DND-41 (cell line): ENCODE measurements around the gene RASAL2.

Source experiments
- ATAC-seq: fragments of 200-7000 bp; cut with Tn5 transposase; 3 replicates; pipeline ENCODE4 v1.9.1; 2021; ENCODE audit warnings: low read depth; ENCODE audit not compliant: insufficient read depth
- DNase-seq: peaks from one replicate; pipeline ENCODE4 v3.0.0-alpha.2; 2020
- H2AFZ ChIP-seq: 2 replicates; pipeline ENCODE4 v1.6.0; 2012; ENCODE audit warnings: low read depth, low read length
- H3K27ac ChIP-seq: 2 replicates; pipeline ENCODE4 v1.5.1; 2012; ENCODE audit warnings: low read length, inconsistent platforms
- H3K27me3 ChIP-seq: fragments of 200-600 bp; sonication (generic); 2 replicates; pipeline ENCODE4 v1.6.0; 2012; ENCODE audit warnings: low read length, mild to moderate bottlenecking, inconsistent platforms; ENCODE audit not compliant: insufficient read depth, poor library complexity
- H3K36me3 ChIP-seq: 2 replicates; pipeline ENCODE4 v1.5.1; 2012; ENCODE audit warnings: low read length, inconsistent platforms; ENCODE audit not compliant: insufficient read depth
- H3K4me1 ChIP-seq: 2 replicates; pipeline ENCODE4 v1.5.1; 2012; ENCODE audit warnings: mild to moderate bottlenecking, low read length; ENCODE audit not compliant: insufficient read depth
- H3K4me2 ChIP-seq: 2 replicates; pipeline ENCODE4 v1.6.0; 2012; ENCODE audit warnings: mild to moderate bottlenecking, moderate library complexity, low read length, inconsistent platforms; ENCODE audit not compliant: insufficient read depth
- H3K4me3 ChIP-seq, 2 experiments: fragments of 200-600 bp in 1 of 2; shearing (Covaris generic) in 1 of 2; 2 replicates each; pipeline ENCODE4 v1.5.1; 2012 to 2016; ENCODE audit warnings: inconsistent platforms in 2 of 2, low read length in 2 of 2, mild to moderate bottlenecking in 2 of 2, low read depth in 1 of 2, moderate library complexity in 1 of 2
- H3K79me2 ChIP-seq: 2 replicates; pipeline ENCODE4 v1.6.0; 2012; ENCODE audit warnings: low read length, inconsistent platforms; ENCODE audit not compliant: insufficient read depth
- H3K9ac ChIP-seq: 2 replicates; pipeline ENCODE4 v1.6.0; 2012; ENCODE audit warnings: low read depth, mild to moderate bottlenecking, inconsistent platforms, low read length, moderate library complexity
- H3K9me3 ChIP-seq: 2 replicates; pipeline ENCODE4 v1.5.1; 2012; ENCODE audit warnings: low read length, moderate library complexity, mild to moderate bottlenecking, inconsistent platforms; ENCODE audit not compliant: insufficient read depth, severe bottlenecking
- H4K20me1 ChIP-seq: 2 replicates; pipeline ENCODE4 v1.6.0; 2012; ENCODE audit warnings: low read length; ENCODE audit not compliant: insufficient read depth
- EZH2 ChIP-seq: IDR thresholded peaks from 3 replicates; pipeline ENCODE4 v1.6.1; 2012; ENCODE audit warnings: borderline replicate concordance, low read depth, mild to moderate bottlenecking, moderate library complexity, low read length, inconsistent platforms; ENCODE audit not compliant: severe bottlenecking
- TF ChIP-seq, protein P1 (sequence below): IDR thresholded peaks from 2 replicates; pipeline ENCODE4 v1.5.1; 2012; ENCODE audit warnings: borderline replicate concordance, low read length, moderate library complexity, mild to moderate bottlenecking; ENCODE audit not compliant: poor library complexity, severe bottlenecking; ENCODE audit errors: extremely low read depth

Gene RASAL2

DNA sequence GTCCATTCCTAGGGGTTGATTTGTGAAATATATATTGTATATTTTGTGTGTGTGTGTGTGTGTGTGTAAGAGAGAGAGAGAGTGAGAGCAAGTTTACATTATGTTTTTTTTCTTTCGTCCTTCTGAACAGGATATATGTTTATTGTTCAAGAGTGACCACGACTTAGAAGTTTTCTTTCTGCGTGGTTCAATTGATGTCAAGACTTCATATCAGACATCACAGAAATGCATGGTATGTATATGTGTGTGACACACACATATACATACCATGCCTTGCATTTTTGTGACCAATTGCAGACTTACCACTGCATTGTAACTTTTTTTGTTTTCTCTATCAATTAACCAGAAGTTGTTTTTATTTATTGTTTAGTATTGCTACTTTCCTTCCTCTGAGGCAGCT lies 2.5 kb downstream of the RASAL2 start:
- H2AFZ ChIP-seq = no peak overlapping the region
- TF ChIP-seq, protein P1, sequence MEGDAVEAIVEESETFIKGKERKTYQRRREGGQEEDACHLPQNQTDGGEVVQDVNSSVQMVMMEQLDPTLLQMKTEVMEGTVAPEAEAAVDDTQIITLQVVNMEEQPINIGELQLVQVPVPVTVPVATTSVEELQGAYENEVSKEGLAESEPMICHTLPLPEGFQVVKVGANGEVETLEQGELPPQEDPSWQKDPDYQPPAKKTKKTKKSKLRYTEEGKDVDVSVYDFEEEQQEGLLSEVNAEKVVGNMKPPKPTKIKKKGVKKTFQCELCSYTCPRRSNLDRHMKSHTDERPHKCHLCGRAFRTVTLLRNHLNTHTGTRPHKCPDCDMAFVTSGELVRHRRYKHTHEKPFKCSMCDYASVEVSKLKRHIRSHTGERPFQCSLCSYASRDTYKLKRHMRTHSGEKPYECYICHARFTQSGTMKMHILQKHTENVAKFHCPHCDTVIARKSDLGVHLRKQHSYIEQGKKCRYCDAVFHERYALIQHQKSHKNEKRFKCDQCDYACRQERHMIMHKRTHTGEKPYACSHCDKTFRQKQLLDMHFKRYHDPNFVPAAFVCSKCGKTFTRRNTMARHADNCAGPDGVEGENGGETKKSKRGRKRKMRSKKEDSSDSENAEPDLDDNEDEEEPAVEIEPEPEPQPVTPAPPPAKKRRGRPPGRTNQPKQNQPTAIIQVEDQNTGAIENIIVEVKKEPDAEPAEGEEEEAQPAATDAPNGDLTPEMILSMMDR = no peak
- no peaks in the 10 kb centered on the region for H3K4me1 ChIP-seq
- H3K27ac ChIP-seq = no peak overlapping the region
- H4K20me1 ChIP-seq = no peaks in the 10 kb centered on the region
- no peaks in the 10 kb centered on the region for H3K27me3 ChIP-seq
- H3K9ac ChIP-seq = no peak overlapping the region
- peaks cover 2% of the 10 kb centered on the region for H3K9me3 ChIP-seq
- H3K36me3 ChIP-seq = no peaks in the 10 kb centered on the region
- H3K79me2 ChIP-seq = no peaks in the 10 kb centered on the region
- no peak overlapping the region for H3K4me2 ChIP-seq
- no peak overlapping the region for H3K4me3 ChIP-seq
- no peak for DNase-seq
- no peak for ATAC-seq

DNA sequence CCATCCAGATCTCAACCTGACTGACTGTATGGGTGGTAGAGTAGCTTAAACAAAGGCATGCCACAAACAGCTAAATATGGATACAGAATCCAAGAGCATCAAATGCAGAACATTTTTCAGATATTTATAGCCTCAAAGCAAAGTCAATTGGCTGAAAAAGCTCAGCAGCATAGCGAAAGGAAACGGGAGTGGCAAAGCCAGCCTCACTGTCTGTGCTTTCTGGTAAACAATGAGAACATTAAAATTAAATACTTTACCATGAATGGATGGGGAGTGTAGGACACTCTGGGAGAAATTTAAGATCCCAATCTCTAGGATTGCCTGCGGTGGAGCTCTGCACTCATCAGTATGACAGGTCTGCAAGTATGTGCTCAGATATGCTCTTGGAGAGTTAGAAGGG lies 4.4 kb downstream of the RASAL2 start:
- H4K20me1 ChIP-seq = no peaks in the 10 kb centered on the region
- H3K4me2 ChIP-seq = no peak overlapping the region
- H3K4me3 ChIP-seq = no peak overlapping the region

DNA sequence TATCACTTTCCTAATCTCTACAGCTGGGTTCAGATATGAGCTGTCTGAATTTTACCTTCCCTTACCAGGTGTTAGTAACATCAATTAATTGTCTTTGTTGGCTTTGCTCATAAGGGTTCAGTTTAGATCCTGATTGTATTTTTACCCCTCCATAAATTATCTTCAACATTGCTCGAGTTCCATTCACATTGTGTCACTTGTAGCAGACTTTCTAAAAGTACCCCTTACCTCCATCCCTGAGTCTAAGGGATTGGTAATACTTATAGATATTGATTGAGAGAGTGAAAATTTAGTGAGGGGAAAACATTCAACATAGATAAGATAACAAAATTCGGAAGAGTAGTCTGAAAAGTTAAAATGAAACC lies 7.3 kb downstream of the RASAL2 start:
- Histone ChIP-seq H3K4me3 (no peak overlapping the region), H3K79me2 (no peaks in the 10 kb centered on the region), H3K36me3 (no peaks in the 10 kb centered on the region), H3K4me2 (no peak overlapping the region), H3K27me3 (no peaks in the 10 kb centered on the region), H3K9ac (no peak overlapping the region), H4K20me1 (no peaks in the 10 kb centered on the region), H3K4me1 (no peaks in the 10 kb centered on the region), H3K27ac (no peak overlapping the region), H3K9me3 (no peaks in the 10 kb centered on the region), H2AFZ (no peak overlapping the region)
- DNase-seq (no peak), ATAC-seq (no peak)
- TF ChIP-seq, protein P1 = no peak
- no peak for TF ChIP-seq EZH2

More for the DNA sequence above, 4.4 kb downstream of the RASAL2 start:
- no peaks in the 10 kb centered on the region for H3K9me3 ChIP-seq
- H3K27me3 ChIP-seq = no peaks in the 10 kb centered on the region
- no peak overlapping the region for H2AFZ ChIP-seq
- TF ChIP-seq, protein P1 = no peak
- no peak for TF ChIP-seq EZH2
- no peaks in the 10 kb centered on the region for H3K36me3 ChIP-seq
- DNase-seq = no peak
- no peak overlapping the region for H3K27ac ChIP-seq
- no peak for ATAC-seq
- no peaks in the 10 kb centered on the region for H3K4me1 ChIP-seq
- no peaks in the 10 kb centered on the region for H3K79me2 ChIP-seq
- H3K9ac ChIP-seq = no peak overlapping the region

DNA sequence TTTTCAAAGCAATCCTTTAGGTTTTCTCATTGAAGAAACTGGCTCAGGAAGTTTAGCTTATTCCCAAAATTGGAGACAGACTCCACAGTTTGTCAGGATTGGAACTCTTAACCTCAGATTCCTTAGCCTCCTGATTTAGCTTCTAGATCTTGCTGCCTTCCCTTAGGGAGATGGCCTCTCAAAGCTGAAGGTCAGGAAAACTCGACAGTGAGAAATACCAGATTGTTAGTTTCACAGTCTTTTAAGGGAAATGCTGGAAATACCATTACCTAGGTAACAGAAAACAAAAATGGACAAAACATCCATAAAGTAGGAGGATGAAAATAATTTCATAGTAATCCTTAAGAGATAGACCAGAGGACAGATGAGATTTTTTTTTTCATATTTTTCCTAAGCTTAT lies 7.8 kb downstream of the RASAL2 start:
- DNase-seq (no peak), ATAC-seq (no peak)
- no peaks in the 10 kb centered on the region for H3K4me1 ChIP-seq
- no peaks in the 10 kb centered on the region for H3K27me3 ChIP-seq
- H3K9ac ChIP-seq = no peak overlapping the region
- H3K36me3 ChIP-seq = no peaks in the 10 kb centered on the region
- H2AFZ ChIP-seq = no peak overlapping the region
- no peak overlapping the region for H3K27ac ChIP-seq
- no peak overlapping the region for H3K4me2 ChIP-seq
- no peaks in the 10 kb centered on the region for H4K20me1 ChIP-seq
- no peak overlapping the region for H3K4me3 ChIP-seq
- no peaks in the 10 kb centered on the region for H3K9me3 ChIP-seq
- no peak for TF ChIP-seq EZH2
- TF ChIP-seq, protein P1 = no peak
- no peaks in the 10 kb centered on the region for H3K79me2 ChIP-seq
